GM19452 (cell line): ENCODE data around the gene CACNA2D1.

ENCODE experiments used
- ATAC-seq: cut with Tn5 transposase; IDR thresholded peaks from one replicate; pipeline ENCODE4 v1.9.1; 2021; ENCODE audit not compliant: unreplicated experiment

Gene CACNA2D1

GRCh38 chr7:82443547-82444219, at the start of gene CACNA2D1:
TSS of gene CACNA2D1 (minus strand) at chr7:82443777.
- ATAC-seq, result no peak

- ATAC-seq, result no peak
Measured at GRCh38 chr7:82481499-82482097, 38.0 kb upstream of the CACNA2D1 start.

GRCh38 chr7:82477733-82478515, 34.3 kb upstream of the CACNA2D1 start:
- no peak for ATAC-seq

- ATAC-seq, result no peak
Measured at GRCh38 chr7:82472966-82473365, 29.4 kb upstream of the CACNA2D1 start.

- no peak for ATAC-seq
Measured at GRCh38 chr7:82471351-82472020, 27.9 kb upstream of the CACNA2D1 start.

GRCh38 chr7:82469207-82469606, 25.6 kb upstream of the CACNA2D1 start:
- no peak for ATAC-seq

- ATAC-seq, result no peak
Measured at GRCh38 chr7:82468435-82468834, 24.9 kb upstream of the CACNA2D1 start.

GRCh38 chr7:82467020-82467419, 23.4 kb upstream of the CACNA2D1 start:
- no peak for ATAC-seq

- ATAC-seq, result no peak
Measured at GRCh38 chr7:82464372-82464771, 20.8 kb upstream of the CACNA2D1 start.

- ATAC-seq, result no peak
Measured at GRCh38 chr7:82455295-82455694, 11.7 kb upstream of the CACNA2D1 start.

- ATAC-seq, result no peak
Measured at GRCh38 chr7:82450759-82451158, 7.2 kb upstream of the CACNA2D1 start.

- ATAC-seq, result no peak
Measured at GRCh38 chr7:82449910-82450309, 6.3 kb upstream of the CACNA2D1 start.

- no peak for ATAC-seq
Measured at GRCh38 chr7:82446897-82447296, 3.3 kb upstream of the CACNA2D1 start.

GRCh38 chr7:82445271-82445670, 1.7 kb upstream of the CACNA2D1 start:
- no peak for ATAC-seq

- no peak for ATAC-seq
Measured at GRCh38 chr7:82444220-82444909, 788 bp upstream of the CACNA2D1 start.

GRCh38 chr7:82443036-82443546, 486 bp downstream of the CACNA2D1 start:
- ATAC-seq, result no peak

GRCh38 chr7:82442492-82443035, 1.0 kb downstream of the CACNA2D1 start:
- ATAC-seq, result no peak

- no peak for ATAC-seq
Measured at GRCh38 chr7:82441669-82442478, 1.7 kb downstream of the CACNA2D1 start.

GRCh38 chr7:82438521-82438920, 5.1 kb downstream of the CACNA2D1 start:
- no peak for ATAC-seq

GRCh38 chr7:82435769-82436168, 7.8 kb downstream of the CACNA2D1 start:
- no peak for ATAC-seq
